Colon (tissue), 2 donors: Measurements from ENCODE around the gene OXT.
"Not testable (repeated sequence)": the region's sequence is repeated elsewhere in the genome, so short reads cannot be mapped to it uniquely, and the experiment has no call there.

Experiments used
- FAIRE-seq: peaks from 2 replicates; lab custom pipeline; 2012; peaks lifted over from hg19 to GRCh38; lab: Jason Lieb, UNC
- donor health status: control.
- donor health status: control.

OXT gene

DNA sequence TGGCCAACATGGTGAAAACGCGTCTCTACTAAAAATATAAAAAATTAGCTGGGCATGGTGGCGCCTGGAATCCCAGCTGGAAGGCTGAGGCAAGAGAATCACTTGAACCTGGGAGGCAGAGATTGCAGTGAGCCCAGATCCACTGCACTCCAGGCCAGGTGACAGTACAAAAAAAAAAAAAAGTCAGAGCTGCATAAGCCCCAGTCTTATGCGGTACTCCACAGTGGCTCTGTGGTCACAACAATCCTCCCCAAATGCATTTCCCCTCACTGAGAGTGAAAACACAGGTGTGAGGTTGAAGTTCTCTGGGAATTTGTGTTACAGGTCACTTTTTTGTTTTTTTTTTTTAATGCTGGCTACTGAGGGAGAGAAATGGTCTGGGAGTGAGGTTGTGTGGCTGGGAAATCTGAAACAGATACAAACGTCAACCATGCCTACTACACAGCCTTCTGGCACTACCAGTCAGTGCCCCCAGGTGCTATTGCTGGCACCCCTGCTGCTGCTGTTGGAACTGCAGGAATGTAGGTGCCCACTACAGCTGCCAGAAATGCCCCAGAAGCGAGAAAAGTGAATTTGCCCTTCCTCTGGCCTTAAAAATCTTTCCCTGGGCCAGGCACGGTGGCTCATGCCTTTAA, 19.9 kb upstream of the OXT start:
- FAIRE-seq = no peak

DNA sequence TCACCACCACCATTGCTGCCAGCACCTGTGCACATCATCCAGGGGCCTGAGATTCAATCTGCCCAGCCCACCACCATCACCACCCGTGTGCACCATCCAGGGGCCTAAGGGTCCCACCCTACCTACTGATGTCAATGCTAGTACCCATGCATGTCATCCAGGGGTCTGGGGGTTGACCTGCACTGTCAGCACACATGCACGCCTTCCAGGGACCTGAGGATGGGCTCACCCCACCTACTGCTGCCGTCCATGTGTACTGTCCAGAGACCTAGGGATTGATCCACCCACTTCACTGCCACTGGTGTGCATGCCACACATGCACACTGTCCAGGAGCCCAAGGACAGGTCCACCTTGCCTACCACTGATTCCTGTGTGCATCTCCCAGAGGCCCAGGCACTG, 11.9 kb upstream of the OXT start:
- no peak for FAIRE-seq

DNA sequence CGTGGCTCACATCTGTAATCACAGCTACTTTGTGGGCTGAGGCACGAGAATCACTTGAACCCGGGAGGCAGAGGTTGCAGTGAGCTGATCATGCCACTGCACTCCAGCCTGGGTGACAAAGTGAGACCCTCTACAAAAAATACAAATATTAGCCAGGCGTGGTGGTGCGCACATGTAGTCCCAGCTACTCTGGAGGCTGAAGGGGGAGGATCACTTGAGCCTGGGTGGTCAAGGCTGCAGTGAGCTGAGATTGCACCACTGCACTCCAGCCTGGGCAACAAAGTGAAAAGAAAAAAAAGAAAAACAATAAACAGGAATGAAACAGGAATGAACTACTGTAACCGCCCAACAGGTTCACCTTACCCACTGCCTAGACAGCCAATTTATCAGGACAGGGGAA, 7.3 kb upstream of the OXT start:
- FAIRE-seq = not testable (repeated sequence)

DNA sequence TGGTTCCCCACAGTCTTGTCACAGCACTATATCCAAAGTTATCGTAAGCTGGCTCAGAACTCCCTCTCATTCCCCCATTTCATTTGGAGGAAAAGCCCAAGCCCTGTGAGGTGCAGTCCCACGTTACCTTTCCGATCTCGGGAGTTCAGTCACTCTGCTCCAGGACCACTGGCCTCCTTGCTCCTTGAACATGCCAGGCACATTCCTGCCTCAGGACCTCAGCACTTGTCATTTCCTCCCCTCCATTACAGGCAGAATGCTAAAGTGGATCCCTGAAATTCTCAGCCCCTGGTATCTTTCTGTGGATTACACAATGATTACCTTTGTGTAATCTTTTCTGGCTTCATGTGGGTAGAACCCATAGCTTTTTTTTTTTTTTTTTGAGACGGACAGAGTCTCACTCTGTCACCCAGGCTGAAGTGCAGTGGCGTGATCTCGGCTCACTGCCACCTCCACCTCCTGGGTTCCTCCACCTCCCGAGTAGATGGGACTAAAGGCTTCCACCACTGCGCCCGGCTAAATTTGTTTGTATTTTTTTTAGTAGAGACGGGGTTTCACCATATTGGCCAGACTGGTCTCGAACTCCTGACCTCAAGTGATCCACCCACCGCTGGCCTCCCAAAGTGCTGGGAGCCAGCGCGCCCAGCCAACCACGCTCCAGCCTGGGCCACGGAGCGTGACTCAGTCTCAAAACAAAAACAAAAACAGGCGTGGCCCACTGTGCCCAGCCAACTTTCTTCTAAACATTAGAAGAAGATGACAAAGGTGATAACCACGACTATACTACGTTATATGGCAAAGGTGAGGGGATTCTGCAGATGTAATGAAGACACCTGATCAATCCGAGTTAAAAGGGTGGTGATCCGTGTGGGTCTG, 4.0 kb upstream of the OXT start:
- FAIRE-seq = no peak

DNA sequence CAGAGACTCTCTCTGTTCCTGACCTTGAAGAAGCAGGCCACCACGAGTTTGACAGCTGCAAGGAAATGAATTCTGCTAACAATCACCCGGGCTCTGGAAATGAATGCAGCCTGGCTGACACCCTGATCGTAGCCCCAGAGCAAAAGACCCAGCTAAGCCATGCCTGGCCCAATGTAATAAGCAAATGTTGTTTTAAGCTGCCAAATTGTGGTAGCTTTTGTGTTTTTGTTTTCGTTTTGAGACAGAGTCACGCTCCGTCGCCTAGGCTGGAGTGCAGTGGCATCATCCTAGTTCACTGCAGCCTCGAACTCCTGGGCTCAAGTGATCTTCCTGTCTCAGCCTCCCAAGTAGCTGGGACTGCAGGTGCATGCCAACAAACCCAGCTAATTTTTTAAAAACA, 3.3 kb upstream of the OXT start:
- no peak for FAIRE-seq

DNA sequence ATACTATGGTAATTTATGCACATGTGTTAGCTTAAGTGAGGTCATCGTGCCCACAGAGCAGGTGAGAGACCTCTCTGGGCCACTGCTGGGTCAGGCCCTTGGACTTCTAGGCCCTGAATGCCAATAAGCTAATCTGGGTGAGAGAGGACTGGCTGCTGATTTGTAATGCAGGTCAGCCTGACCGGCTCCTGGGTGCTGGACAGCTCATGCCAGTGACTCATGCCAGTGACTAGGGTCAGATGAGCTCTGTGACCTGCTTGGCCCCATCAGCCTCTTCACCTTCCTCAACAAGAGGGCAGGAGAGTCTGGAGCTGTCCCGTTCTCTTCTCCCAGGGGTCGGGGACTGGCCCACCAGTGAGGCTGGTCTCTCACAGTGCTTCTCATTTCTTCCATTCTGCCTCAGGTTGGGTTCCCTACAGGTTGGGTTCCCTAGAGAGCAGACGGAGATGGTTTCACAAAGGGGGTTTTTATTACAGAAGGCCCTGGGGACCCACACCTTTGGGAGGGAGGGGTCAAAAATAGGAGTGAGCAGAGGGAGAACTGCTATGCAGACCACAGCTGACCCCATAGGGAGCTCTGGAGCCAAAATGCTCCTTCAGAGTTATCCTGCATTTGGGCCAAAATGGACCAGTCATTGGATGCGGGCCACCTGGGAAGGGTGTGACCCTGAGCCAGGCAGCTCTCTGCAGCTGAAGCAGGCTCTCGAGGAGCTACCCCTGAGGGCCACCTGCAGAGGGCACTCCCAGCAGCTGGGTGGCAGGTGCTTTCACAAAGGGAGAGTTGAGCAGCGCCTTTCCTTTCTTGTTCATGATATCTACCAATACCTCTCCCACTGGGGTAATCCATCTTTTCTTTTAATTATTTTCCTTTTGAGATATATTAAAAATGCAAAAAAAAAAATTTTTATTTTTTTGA, 2.2 kb upstream of the OXT start:
- no peak for FAIRE-seq

DNA sequence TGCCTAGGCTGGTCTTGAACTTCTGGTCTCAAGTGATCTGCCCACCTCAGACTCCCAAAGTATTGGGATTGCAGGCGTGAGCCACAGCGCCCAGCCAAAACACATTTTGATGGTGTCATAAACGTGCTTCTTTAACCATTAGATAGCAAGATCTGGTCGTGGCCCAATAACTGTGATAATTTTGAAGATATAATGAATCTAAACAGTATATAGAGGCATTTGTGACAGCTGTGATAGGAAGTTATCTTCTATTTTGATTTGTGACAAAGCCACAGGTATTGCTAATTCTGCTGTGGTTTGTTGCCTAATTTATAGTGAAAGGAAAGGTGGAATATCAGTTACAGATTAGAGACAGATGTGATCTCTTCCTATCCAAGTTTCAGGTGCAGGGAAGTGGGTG, 695 bp upstream of the OXT start:
- FAIRE-seq = no peak

DNA sequence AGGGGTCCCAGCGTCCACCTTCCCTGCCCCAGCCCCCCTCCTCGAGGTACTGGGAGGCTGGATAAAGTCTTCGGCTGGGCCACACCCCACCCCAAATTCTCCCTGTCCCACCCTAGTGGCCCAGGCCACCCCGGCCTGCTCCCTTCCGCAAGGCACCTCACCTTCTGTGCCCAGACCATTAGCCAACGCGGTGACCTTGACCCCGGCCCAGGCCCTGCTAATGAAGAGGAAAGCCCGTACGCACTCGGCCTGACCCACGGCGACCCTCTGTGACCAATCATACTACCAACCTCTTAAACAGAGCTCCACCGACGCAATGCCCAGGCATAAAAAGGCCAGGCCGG, 182 bp upstream of the OXT start:
- FAIRE-seq = no peak

DNA sequence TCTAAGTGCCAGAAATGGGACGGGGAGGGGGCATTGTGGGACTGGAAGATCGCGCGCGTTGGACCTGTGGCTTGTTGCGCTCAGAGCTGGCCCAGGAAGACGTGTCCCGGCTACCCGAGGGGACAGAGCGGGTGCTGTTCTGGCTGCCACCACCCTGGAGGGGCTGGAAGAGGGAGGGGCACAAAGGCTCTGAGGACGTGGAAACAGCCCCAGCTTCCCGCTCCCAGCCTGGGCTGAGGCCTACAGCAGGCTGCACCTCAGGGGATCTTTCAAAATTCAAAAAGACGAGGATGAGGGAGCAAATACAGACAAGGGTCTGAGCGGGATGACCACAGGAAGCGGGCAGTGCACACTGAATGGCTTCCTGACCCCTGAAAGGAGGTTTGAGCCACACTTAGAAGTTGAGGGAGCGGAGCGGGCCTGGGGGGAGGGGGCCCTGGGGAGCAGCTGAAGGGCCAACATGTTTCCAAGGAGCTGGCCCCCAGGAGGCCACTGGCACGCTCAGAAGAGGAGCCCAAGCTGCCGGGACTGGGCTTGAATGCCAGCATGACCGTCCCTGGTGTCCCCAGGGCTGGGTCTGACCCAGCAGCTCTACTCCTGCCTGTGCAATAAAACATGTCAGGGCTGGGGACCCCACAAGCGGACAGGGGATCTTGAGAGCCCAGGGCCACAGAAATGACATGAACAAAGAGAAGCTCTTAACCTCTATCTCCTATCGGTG, 1.3 kb downstream of the OXT start:
- FAIRE-seq = no peak

DNA sequence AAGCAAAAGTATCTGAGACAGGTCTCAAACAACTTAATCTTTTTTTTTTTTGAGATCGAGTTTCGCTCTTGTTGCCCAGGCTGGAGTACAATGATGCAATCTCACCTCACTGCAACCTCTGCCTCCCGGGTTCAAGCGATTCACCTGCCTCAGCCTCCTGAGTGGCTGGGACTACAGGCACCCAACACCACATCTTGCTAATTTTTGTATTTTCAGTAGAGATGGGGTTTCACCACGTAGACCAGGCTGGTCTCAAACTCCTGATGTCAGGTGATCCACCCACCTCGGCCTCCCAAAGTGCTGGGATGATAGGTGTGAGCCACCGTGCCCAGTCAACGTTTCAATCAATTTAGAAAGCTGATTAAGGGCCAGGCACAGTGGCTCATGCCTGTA, 1.8 kb downstream of the OXT start:
- not testable (repeated sequence) for FAIRE-seq

DNA sequence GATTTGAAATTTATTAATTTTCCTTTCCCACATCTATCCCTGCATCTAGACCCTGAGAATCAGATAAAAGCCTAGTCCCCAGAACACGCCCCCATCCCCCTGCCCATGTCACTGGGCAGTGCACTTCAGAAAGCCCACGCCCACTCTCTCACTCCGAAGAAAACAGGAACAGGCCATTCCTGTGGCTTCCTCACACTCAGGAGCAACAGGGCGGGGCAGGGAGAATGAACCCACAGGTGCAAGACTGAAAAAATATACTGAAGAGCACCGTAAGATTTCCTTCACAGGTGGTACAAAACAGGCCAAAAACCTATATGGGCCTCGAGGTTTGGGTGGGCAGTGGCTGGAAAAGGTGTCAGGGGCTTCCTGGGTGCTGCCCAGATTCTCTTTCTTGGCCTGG, 3.4 kb downstream of the OXT start:
- no peak for FAIRE-seq

DNA sequence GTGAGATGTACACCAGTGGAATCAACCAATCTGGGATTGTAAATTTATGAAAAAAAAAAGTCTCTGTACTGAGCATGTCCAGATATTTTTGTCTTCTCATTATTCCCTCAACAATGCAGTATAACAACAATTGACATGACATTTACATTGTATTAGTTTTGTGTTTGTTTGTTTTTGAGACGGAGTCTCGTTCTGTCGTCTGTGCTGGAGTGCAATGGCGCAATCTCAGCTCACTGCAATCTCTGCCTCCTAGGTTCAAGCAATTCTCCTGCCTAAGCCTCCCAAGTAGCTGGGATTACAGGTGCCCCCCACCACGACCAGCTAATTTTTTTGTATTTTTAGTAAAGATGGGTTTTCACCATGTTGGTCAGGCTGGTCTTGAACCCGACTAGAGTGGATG, 3.9 kb downstream of the OXT start:
- FAIRE-seq = not testable (repeated sequence)

DNA sequence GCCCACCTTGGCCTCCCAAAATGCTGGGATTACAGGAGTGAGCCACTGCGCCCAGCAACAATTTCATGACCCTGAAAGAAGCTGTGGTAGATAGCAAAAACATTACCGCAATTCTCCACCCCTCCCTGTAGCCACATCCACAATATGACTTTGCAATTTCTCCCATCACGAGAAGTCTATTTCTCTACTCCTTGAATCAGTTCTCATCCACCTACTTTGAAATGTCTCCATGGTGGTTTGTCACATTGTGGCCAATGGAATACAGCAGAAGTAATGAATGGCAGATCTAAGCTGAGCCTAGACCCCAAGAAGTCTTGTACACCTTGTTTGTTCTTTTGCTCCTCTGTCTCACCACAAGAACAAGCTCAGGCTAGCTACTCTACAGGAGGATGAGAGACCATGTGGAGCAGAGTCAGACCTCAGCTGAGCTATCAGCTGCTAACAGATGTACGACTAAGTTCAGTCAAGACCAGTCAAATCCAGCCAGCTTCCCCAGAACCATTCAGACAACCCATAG, 6.3 kb downstream of the OXT start:
- FAIRE-seq = no peak

DNA sequence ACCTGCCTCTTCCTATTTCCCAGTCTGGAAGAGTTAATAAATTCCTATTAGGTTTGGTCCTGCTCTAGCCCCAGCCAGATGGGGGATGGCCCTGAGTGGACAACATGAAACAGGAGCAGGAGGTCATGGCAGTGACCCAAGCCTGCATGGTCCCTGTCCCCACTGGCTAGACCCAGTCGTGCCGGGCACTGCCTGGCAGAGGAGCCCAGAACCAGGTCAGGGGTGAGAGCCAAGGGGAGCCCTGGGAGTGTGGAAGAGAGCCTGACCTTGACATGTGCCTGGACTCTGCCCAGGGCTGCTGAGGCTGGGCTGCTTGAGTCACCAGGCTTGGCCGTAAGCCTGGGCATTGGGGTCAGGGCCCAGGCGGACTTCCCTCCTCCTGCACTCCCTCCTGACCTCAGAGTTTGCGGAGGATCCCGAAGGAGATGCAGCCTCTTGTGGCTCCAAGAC, 9.5 kb downstream of the OXT start:
- no peak for FAIRE-seq

DNA sequence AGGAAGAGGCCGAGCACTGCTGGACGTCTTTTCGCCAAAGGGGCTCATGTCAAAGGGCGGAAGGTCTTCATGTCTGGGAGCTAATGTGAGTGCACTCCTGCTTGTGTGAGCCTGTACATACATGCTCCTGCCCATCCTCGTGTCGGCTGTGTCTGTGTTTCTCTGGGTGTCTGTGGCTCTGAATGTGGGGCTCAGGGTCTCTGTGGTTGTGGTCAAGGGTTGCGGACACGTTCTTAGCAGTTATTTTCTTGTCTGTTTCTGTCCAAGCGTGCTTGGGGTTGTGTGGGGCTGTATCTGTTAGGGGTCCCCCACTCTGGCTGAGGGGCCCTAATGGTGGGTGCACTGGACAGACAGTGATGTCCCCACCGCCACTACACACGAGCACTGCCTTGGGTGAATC, 10.2 kb downstream of the OXT start:
- no peak for FAIRE-seq

DNA sequence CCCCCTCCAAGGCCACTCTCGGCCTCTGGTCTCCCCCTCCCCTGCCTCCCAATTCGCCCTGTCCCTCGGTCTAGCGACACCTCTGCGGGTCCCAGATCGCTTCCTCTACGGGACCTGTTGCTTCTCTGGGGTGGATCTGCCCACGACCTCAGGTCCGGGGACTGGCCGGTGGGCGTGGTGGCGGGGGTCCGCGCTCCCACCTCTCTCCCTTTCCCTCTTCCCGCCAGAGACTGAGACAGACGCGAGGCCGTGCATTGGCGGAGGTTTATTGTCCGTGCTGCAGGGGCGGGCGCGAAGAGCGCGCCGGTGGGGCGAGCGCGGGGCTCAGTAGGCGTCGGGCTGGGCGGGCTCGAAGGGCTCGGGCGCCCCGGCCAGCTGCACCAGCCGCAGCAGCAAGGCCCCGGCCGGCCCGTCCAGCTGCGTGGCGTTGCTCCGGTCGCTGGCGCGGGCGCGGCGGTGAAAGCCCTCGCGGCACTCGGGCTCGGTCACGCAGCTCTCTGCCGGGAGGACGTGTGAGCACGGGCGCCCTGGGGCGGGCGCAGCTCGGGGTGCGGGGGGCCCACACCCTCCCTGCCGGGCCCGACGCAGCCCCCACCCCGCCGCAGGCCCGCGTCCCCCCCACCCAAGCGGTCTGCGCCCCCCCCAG, 11.0 kb downstream of the OXT start:
- FAIRE-seq = no peak

DNA sequence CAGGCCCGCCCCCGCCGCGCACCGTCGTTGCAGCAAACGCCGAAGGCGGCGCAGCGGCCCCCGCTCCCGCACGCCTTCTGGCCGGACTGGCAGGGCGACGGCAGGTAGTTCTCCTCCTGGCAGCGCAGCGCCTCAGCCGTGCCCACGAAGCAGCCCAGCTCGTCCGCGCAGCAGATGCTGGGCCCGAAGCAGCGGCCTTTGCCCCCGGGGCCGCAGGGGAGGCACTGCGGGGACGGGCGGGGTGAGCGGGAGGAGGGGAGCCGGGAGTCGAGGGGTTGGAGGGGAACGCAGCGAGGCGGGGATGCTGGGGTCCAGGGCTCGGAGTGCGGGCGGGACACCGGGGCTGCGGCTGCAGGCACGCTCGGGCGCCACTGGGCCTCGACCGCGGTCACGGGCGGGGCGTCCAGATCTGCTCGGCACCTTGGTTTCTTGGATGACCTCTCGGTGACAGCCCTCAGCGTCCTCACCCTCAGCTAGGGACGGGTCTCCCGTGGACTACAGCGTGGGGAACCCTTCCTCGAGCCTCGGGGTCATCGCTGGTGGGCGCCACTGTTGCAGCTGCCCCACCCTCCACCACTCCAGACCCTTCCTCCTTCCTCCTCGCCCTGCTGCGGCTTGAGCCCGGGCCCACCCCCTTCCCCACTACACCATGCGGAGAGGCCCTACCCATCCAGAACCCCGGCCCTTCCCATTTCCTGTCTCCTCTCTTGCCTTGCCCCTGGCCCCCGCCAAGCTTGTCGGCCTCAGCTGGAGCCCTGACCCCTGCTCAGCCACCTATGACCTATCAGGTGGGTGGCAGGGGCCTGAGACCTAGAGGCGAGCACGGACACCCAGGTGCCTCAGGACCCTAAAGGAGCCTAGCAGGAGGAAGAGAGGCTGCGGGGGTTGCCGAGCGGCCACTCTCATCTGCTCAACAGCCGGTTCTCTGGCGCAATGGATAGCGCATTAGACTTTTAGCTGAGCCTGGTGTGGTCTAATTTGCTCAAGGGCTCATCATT, 11.8 kb downstream of the OXT start:
- no peak for FAIRE-seq

DNA sequence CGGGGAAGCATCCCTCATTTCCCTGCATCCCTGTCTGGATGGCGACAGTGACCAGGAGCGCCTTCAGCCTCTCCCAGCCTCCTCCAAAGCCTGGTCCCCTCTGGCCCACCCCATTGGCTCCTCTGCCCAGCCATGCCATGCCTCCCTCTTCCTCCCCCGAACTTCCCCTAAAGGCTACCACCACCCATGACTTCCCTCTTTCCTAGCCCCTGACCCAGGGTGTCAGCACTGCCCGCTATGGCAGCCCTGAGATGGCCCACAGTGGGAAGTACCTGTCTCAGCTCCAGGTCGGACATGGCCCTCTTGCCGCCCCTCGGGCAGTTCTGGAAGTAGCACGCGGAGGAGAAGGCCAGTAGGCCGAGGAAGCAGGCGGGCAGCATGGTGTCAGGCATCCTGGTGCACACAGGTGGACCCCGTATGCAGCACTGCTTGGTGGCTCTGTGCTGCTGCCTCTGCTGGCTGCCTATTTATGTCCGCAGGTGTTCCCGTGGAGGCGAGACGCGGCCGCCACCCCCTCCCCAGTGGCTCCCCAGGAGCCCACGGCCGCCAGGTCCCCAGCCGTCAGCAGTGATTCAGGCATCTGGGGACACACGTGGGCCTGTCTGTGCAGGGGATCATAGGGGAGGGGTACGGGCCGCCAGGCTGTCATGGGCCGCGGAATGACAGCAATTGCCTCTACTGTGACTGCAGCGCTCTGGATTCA, 13.0 kb downstream of the OXT start, which contains the start of gene AVP:
Gene AVP, minus strand, starts transcription at position 442 of the 703 bp plus-strand sequence. Its CDS starts 50 bp downstream, at position 392.
- no peak for FAIRE-seq

DNA sequence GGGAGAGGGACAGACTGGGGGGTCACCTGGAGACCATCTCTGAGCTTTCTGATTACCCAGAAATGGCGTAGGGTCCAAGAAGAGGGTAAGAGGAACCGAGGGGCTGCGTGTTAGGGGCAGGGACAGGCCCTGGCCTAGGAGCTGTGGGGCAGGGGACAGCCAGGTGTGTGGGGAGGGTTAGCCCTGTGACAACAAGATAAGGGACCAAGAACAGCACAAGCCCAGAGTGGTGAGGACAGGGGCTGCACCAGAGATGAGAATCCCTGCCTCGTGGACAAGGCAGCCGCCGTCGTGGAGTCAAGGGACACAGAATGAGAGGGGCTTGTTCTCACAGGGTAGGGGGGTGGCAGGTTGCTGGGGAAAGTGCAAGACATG, 13.6 kb downstream of the OXT start:
- no peak for FAIRE-seq
